Cerebellar nuclear complex (tissue), 1 donor: Measurements from ENCODE around the gene RAB1A.
A peak's percentile ranks its signal among the peaks of the same experiment; 100 is the strongest.

Experiments used
- DNase-seq, 2 experiments: peaks; one replicate each; lab custom pipeline; 2025; lab: John Stamatoyannopoulos, UW

RAB1A gene

GRCh38 chr2:65061146-65061909, 68.6 kb downstream of the RAB1A start:
- no peak for DNase-seq

- no peak for DNase-seq
Observed at GRCh38 chr2:65059071-65059470, 70.8 kb downstream of the RAB1A start.

- no peak for DNase-seq
Observed at GRCh38 chr2:65057391-65058052, 72.4 kb downstream of the RAB1A start.

GRCh38 chr2:65057054-65057375, 72.9 kb downstream of the RAB1A start:
- no peak for DNase-seq

- peak; percentile 89 to 90 for DNase-seq
Observed at GRCh38 chr2:65056215-65057053, 73.5 kb downstream of the RAB1A start, which contains the start of gene CEP68. TSS of gene CEP68 (plus strand) at chr2:65056416. CDS start at chr2:65069445, 13,029 bp downstream.

- DNase-seq, result peak in 1 of 2 experiments; percentile 79
Observed at GRCh38 chr2:65055422-65056214, 74.3 kb downstream of the RAB1A start.

- no peak for DNase-seq
Observed at GRCh38 chr2:65054749-65055421, 75.0 kb downstream of the RAB1A start.

- no peak for DNase-seq
Observed at GRCh38 chr2:65053199-65053598, 76.7 kb downstream of the RAB1A start.

- DNase-seq, result no peak
Observed at GRCh38 chr2:65050931-65051330, 79.0 kb downstream of the RAB1A start.

GRCh38 chr2:65049010-65049639, 80.8 kb downstream of the RAB1A start:
- DNase-seq, result no peak

GRCh38 chr2:65046633-65047407, 83.1 kb downstream of the RAB1A start:
- no peak for DNase-seq

GRCh38 chr2:65045651-65046050, 84.3 kb downstream of the RAB1A start:
- no peak for DNase-seq

GRCh38 chr2:65044097-65044735, 85.7 kb downstream of the RAB1A start:
- no peak for DNase-seq

GRCh38 chr2:65043001-65043400, 86.9 kb downstream of the RAB1A start:
- no peak for DNase-seq

GRCh38 chr2:65040400-65041261, 89.3 kb downstream of the RAB1A start:
- DNase-seq, result peak; percentile 4 to 86

- DNase-seq, result no peak
Observed at GRCh38 chr2:65039640-65040039, 90.3 kb downstream of the RAB1A start.

GRCh38 chr2:65037178-65037577, 92.7 kb downstream of the RAB1A start:
- no peak for DNase-seq
